Stimulated activated CD8-positive, alpha-beta memory T cell treated with anti-CD3 and anti-CD28 coated beads, Interleukin-4, amount 100 ng/mL, for 1 hour (primary cell): ENCODE results near the gene CAMKV.

Source experiments
- DNase-seq, 2 donors: peaks; one replicate each; pipeline ENCODE4 v3.0.0-alpha.2; 2020; ENCODE audit warnings: low read depth in 2 of 2, low spot score in 1 of 2

CAMKV gene

DNA sequence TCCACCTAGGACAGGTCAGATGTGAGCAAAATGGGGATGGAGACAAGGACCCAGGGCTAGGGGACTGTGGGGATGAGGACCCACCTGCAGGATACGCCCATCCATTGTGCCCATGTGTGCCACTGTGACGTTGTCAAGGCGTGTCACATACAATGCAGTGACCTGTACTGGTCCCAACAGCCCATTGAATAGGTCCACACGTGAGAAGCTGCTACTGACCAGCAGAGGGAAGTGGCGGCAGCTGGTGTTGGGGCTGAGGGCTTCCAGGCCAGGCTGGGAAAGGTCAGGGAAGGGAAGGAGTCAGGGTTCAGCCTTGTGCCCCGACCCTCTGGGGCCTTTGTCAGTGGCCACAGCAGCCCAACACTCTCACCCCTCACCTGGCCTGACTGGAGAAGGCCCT is 29.3 kb upstream of the CAMKV start:
- DNase-seq: no peak

DNA sequence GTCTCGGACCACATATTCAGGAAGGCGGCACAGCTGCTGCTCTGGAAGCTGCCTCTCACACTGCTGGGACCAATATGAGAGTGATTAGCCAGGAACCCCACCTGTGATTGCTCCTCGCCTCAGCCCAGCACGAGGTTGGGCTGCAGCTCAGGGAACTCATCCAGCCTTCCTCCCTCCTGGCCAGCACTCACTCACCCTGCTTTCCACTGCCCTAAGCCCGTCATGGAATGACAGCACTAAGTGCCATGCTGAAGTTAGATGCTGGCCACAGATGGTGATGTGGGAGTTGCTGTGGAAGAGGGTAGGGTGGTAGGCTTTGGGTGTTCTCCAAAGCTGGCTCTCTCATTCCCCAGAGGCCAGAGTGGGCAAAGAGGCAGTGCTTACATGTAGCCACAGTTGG is 26.6 kb upstream of the CAMKV start:
- DNase-seq: no peak

DNA sequence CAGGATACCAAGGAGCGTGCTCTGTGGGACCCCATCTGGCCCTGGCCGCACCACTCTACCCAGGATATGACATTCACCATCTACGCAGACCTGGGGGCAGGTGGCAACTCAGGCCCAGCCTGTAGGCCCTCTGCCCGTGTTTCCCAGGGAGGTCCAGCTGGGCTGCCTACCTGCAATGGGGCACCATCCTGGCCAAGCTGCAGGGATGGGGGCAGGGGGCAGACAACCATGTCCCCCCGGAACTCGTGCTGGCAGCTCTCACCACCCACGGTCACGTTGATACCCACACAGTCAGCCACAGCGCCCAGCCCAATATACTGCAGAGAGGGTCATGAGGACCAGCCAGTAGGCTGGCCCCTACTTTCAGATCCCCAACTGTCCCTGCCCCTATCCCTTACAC is 26.1 kb upstream of the CAMKV start:
- DNase-seq: no peak

DNA sequence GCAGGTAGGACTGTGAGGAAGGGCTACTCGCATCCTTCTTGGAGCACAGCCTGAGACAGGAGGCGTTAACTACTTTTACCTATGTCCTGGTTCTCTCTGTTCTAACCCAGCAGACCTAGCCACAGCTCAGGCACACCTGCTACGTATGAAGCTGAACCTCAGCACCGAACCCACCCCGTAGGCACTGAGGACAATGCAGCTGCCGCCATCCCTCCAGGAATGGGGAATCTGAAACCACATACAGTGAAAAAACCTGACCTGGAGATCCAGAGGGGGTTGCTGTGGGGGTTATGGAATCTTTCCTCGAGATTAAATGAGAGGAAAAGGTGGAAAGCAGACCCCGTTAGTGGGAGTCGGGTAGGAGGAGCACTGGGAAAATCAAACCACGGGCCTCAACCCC is 19.6 kb upstream of the CAMKV start:
- DNase-seq: no peak

DNA sequence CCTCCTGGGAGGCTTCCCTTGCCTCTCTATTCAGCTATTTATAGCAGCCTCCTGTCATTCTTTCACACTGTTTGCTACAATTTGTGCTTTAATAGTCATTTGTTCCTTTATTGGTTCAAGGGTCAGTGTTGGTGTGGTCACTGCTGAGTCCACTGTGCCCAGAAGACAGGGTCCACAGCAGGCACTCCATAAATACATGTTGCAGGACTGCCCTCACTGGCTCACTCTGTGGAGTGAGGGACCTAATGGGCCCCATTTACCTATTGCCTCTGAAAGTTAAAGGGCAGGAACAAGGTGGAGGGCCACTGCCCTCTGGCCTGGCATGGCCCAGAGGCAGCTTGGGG is 17.2 kb upstream of the CAMKV start:
- DNase-seq: no peak

GRCh38 chr3:49883998-49884397 is 14.3 kb upstream of the CAMKV start:
- DNase-seq: no peak

DNA sequence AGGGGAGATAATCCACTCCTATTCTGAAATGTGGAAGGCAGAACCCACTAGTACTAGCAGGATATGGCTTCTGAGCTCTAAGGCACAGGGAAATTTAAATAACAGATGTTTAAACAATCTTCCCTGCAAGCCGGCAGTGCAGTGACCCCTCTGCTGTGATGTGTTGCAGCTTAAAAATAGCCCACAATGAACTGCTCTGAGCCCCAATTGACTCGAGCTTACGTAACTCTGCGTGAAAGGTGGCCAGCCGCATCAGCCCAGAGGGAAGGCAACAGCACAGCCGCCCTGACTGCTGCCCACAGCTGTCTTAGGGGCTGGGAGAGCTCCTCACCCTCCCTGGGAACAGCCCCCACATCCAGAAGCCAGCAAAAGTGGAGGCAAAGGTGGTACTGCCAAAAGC is 12.5 kb upstream of the CAMKV start:
- DNase-seq: no peak

DNA sequence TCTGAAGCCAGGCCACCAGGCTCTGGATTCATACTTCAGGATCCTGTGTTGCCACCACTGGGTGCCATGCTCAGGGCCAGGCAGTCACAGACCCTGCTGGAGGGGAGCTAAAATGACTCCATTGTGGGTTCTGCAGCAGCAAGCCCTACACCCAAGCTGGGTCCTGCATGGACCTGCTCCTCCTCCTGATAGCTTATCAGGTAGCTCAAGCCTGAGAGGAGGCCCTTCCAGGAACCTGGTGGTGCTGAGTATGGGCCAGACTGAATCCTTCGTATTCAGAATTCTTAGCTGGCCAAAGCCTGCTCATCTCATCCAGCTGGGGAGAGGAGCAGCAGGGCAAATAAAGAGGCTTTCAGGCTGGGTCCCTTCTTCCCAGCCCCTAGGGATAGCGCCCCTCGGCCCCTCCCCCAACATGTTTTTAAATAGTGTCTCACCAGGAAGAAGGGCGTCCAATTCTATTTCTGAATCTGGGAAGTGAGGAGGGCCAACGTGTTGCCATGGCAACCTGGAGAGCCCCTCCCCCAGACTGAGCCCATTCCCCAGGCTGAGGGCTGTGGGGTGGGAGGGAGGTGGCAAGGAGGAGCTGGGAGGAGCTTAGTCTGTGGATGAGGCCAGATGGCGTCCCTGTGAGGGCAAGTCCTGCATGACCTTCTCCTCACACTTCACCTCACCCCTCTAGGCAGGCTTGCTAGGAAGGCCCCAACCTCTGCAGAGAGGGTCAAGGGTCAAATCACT is 11.0 kb upstream of the CAMKV start:
- no peak for DNase-seq

GRCh38 chr3:49879721-49880120 is 10.0 kb upstream of the CAMKV start:
- no peak for DNase-seq

- no peak for DNase-seq
Measured at GRCh38 chr3:49878686-49879085, 9.0 kb upstream of the CAMKV start.

- no peak for DNase-seq
Measured at GRCh38 chr3:49877716-49878115, 8.0 kb upstream of the CAMKV start.

- DNase-seq: no peak
Measured at GRCh38 chr3:49876567-49876966, 6.9 kb upstream of the CAMKV start.

- no peak for DNase-seq
Measured at GRCh38 chr3:49873623-49874022, 3.9 kb upstream of the CAMKV start.

DNA sequence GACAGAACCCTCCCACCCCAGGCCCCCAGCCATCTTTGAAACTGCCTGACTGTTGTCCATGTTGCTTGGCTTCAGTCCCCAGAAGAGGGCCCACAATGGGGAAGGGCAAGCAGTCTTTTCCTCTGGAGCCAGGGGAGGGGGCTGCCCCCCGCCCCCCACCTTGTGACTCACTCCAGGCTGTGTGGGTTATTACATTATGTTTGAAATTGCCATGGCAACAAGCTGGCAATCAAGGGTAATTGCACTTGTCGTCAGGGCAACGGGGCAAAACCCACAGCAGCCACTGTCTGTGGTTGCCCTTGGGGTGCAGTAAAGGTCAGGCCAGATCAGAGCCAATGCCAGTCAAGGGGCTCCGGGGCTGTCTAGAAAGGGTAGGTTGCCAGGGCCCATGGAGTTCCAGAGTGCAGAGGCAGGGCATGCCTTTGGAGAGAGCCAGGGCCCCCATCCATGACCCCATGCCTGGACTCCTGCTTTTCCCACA is 3.1 kb upstream of the CAMKV start:
- DNase-seq: no peak

- no peak for DNase-seq
Measured at GRCh38 chr3:49871531-49872153, 1.9 kb upstream of the CAMKV start.

DNA sequence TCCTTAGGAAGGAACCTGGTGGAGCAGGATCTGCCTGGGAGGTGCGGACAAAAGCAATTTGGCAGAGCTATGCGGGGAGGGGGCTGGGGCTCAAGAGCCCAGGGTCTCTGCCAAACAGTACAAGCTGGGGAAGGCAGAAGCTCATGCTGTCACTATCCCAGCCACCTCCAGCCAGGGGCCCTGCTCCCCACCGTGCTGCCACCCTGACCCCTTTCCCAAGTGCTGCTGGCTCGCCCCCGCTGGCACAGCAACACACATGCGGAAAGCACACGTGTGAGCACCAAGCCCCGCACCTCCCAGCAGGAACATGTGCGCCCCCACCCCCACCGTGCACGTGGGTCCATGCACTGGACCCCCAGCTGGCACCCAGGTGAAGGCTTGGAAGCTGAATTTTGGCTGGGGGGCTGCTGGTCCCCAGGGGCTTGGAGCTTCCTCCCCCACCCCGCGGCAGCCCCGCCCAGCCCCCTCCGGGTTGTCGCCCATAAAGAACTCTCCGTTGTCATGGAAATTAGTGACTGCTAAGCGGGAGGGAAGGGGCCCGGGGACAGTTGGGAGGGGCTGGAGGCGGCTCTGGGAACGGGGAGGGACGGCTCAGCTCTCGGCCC is 742 bp downstream of the CAMKV start:
- no peak for DNase-seq

DNA sequence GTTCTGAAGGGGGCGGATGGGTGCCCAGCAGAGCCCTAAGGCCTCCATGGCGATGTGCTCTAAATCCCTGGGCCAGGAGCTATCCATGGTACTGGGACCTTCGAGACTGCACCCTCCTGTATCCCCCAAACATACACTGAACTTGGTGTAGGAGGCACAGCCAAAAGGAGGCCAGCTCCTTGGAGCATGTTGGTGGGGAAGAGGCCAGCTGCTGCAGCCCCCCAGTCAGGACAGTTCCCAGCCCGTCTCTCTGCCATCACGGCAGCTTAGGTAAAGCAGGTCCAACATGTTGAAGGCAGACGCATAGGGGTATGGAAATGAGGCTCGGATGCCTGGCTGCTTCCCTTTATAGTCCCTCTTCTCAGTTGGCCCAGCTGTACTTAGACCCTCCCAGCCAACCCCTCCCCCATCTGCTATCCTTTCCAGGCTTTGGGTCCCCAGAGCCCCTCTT is 1.8 kb downstream of the CAMKV start:
- DNase-seq: no peak

DNA sequence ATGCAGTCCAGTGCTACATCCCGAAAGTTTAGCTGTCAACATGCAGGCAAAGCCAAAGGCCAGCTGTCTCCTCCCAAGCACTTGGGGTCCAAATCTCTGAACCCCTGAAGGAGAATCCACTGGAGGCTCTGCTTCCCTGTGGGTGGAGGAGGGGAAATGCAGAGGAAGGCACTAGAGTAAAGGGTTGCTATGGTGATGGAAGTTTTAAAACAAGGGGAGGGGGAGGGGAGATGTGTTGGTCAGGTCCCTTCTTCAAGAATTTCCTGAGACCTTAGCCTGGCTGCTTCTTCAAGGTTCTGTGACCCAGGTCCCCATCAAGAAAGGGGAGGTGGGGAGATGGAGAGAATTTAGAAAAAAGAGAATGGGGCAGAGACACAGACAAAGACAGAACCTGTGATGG is 2.3 kb downstream of the CAMKV start:
- DNase-seq: no peak

GRCh38 chr3:49865198-49865784 is 4.4 kb downstream of the CAMKV start:
- DNase-seq: no peak

DNA sequence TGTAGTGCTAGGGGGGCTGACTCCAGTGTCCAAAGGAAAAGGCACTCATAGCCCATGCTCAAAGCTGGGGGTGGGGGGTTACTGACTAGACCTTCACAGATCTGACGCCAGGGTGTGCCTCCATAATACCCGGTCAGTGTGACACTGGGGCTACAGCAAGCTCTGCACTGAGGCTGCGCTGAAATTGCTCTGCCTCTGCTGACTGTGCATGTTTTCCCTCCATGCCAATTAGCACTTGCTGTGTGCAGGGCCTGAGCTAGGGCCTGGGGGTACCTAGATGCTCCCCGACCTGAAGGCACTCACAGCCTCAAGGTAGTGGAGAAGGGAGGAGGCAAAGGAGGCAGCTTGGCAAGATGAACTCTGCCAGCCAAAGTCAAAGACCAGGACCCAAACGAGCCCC is 5.2 kb downstream of the CAMKV start:
- no peak for DNase-seq

GRCh38 chr3:49859576-49860305 is 10.0 kb downstream of the CAMKV start:
- DNase-seq: no peak
